Heart left ventricle (tissue), 16 donors: ENCODE results near the gene LYRM4. TPM values are rescaled to one million over a fixed set of nuclear protein-coding genes. Genes with fewer than 3 reads are reported as not detected.

ENCODE experiments used
- ATAC-seq, 4 donors: fragments of 200-7000 bp; cut with Tn5 transposase; one replicate each; pipeline ENCODE4 v1.9.1; 2020 to 2022; ENCODE audit warnings: moderate library complexity in 4 of 4, mild to moderate bottlenecking in 3 of 4, moderate number of reproducible peaks in 1 of 4
- DNase-seq, 5 donors: peaks; one replicate each; pipeline ENCODE4 v3.0.0-alpha.2; 2020
- H3K27ac ChIP-seq, 12 donors: fragments of 200-600 bp; sonication (generic) in 4 of 12; one replicate each; pipeline versions ENCODE4 v1.5.0 to v1.8.0; 2016 to 2022; ENCODE audit warnings: mild to moderate bottlenecking in 2 of 12
- H3K27me3 ChIP-seq, 9 donors: fragments of 200-600 bp; sonication (generic) in 2 of 9; one replicate each; pipeline versions ENCODE4 v1.5.1 to v1.8.0; 2016 to 2022; ENCODE audit warnings: mild to moderate bottlenecking in 3 of 9
- H3K36me3 ChIP-seq, 9 donors: fragments of 200-600 bp; sonication (generic) in 2 of 9; one replicate each; pipeline versions ENCODE4 v1.5.0 to v1.8.0; 2018 to 2022; ENCODE audit warnings: mild to moderate bottlenecking in 2 of 9
- H3K4me1 ChIP-seq, 12 donors: fragments of 200-600 bp; sonication (generic) in 4 of 12; one replicate each; pipeline versions ENCODE4 v1.5.0 to v1.8.0; 2016 to 2022; ENCODE audit warnings: mild to moderate bottlenecking in 3 of 12
- H3K4me3 ChIP-seq, 12 donors: fragments of 200-600 bp; sonication (generic) in 4 of 12; one replicate each; pipeline versions ENCODE4 v1.5.0 to v1.8.0; 2017 to 2022; ENCODE audit warnings: mild to moderate bottlenecking in 9 of 12, moderate library complexity in 4 of 12
- H3K9me3 ChIP-seq, 12 donors: fragments of 200-600 bp; sonication (generic) in 4 of 12; one replicate each; pipeline versions ENCODE4 v1.5.0 to v1.8.0; 2016 to 2022; ENCODE audit warnings: mild to moderate bottlenecking in 1 of 12
- POLR2A ChIP-seq, 2 donors: fragments of 450-650 bp; IDR thresholded peaks; one replicate each; pipeline ENCODE4 v1.6.1; 2017; ENCODE audit warnings: antibody characterized with exemption in 2 of 2, mild to moderate bottlenecking in 2 of 2, moderate library complexity in 2 of 2
- whole genome bisulfite sequencing, 4 donors: extraction: QIAGEN DNeasy Blood & Tissue Kit in 2 of 4; methylation state at CpG; one replicate each; pipeline versions ENCODE4 v1.1.5 to v1.1.7; 2013 to 2018; 5-methylcytosine and 5-hydroxymethylcytosine counted together
- intact Hi-C, 10 donors: fragments of 100-400 bp; cut with DNase I; formaldehyde crosslinking; loops; one replicate each; pipeline versions ENCODE4 v1.11.1 to v1.14.2; 2022
- polyA plus RNA-seq, 2 donors: library from polyadenylated mRNA; stranded (reverse); fragments of 200-250 nt; gene quantifications; one replicate each; pipeline ENCODE4 v1.2.3, GENCODE V29; 2013
- total RNA-seq, 9 donors: library from RNA; depleted of rRNA in 2 of 9; stranded (reverse); fragments of >200 nt in 2 of 9; fragmentation: NEBNext Ultra II Directional in 3 of 9; extraction: Animal tissue kit (Norgen Biotek cat#: 25700) in 3 of 9; gene quantifications; one replicate each; pipeline versions ENCODE4 v1.1.0 to v1.2.4, GENCODE V29; 2016 to 2023
- TF ChIP-seq, protein P1 (sequence below), 12 donors: fragments of 200-600 bp; sonication (generic) in 4 of 12; IDR thresholded peaks; one replicate each; pipeline versions ENCODE4 v1.5.0 to v1.8.0; 2018 to 2022; ENCODE audit warnings: antibody characterized with exemption in 12 of 12, mild to moderate bottlenecking in 5 of 12
- donor health status: ischemic (EF 13 %, LVEDD 7.1; RV severe dilation, severe dysfunction).
- donor health status: healthy with polysubstance abuse.
- donor health status: DM: no; HTN: yes; CAD: no.
- donor health status: DM: no; HTN: no; CAD: no.
- donor health status: ischemic (EF 25% LVEDD 6.9; RV normal size, moderate dysfunction).
- donor health status: ischemic (EF 25% LVEDD 5.7; RV mildly dilated, moderate dysfunction).
- donor health status: healthy.
- donor health status: DM: yes; HTN: yes; CAD: no.
- donor health status: ischemic (EF 35%, LVEDD 5.7; RV mildly dilated, moderate dysfunction).
- donor health status: nonischemic (EF 11% LVEDD 7.7; RV severe dilation, severe dysfunction).
- donor health status: DM: yes; HTN: yes; CAD: no.
- donor health status: PGD.
- donor health status: ischemic (EF 29% LVEDD 5.4; RV normal size, mild dysfunction).
- donor health status: nonischemic (EF 23%, LVEDD 6.1; RV moderate dilation, normal function).

The LYRM4 gene
- total and polyA plus RNA-seq, 11 donors: 18.8 to 39.7 (median 21.3) TPM

DNA sequence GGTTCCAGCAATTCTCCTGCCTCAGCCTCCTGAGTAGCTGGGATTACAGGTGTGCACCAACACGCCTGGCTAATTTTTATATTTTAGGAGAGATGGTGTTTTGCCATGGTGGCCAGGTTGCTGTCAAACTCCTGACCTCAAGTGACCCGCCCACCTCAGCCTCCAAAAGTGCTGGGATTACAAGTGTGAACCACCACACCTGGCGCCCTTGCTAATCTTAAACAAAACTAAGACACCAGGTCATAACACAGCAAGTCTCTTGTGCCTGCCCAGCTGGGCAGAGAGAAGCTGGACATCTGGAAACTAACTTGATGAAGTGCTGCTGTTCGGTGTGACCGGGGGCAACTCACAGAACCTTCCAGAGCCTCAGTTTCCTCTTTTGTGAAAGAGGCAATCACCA is 107.6 kb downstream of the LYRM4 start:
- intact Hi-C loops: no loop called here
- Histone ChIP-seq H3K27ac (no peak overlapping the region), H3K36me3 (no peaks in the 10 kb centered on the region), H3K27me3 (no peaks in the 10 kb centered on the region), H3K4me1 (no peaks in the 10 kb centered on the region), H3K9me3 (no peaks in the 10 kb centered on the region), H3K4me3 (no peak overlapping the region)
- WGBS, 4 donors: 96 to 99% (median 97%) methylated on average over 5 of the region's 5 CpGs
- TF ChIP-seq, protein P1, sequence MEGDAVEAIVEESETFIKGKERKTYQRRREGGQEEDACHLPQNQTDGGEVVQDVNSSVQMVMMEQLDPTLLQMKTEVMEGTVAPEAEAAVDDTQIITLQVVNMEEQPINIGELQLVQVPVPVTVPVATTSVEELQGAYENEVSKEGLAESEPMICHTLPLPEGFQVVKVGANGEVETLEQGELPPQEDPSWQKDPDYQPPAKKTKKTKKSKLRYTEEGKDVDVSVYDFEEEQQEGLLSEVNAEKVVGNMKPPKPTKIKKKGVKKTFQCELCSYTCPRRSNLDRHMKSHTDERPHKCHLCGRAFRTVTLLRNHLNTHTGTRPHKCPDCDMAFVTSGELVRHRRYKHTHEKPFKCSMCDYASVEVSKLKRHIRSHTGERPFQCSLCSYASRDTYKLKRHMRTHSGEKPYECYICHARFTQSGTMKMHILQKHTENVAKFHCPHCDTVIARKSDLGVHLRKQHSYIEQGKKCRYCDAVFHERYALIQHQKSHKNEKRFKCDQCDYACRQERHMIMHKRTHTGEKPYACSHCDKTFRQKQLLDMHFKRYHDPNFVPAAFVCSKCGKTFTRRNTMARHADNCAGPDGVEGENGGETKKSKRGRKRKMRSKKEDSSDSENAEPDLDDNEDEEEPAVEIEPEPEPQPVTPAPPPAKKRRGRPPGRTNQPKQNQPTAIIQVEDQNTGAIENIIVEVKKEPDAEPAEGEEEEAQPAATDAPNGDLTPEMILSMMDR (IDR thresholded peaks at IDR 0.05): no peak
- no peak for TF ChIP-seq POLR2A (IDR thresholded peaks at IDR 0.05)
- ATAC-seq (no peak), DNase-seq (no peak)

- 84 to 99% (median 91%) methylated on average over 9 of the region's 9 CpGs for WGBS, 4 donors
- Histone ChIP-seq H3K4me1 (no peaks in the 10 kb centered on the region), H3K36me3 (no peaks in the 10 kb centered on the region), H3K4me3 (no peak overlapping the region), H3K9me3 (no peaks in the 10 kb centered on the region), H3K27ac (no peak overlapping the region), H3K27me3 (no peaks in the 10 kb centered on the region)
- intact Hi-C loops: no loop called here
- ATAC-seq (no peak), DNase-seq (no peak)
- TF ChIP-seq POLR2A (IDR thresholded peaks at IDR 0.05): no peak
- TF ChIP-seq, protein P1 (IDR thresholded peaks at IDR 0.05): no peak
Measured at GRCh38 chr6:5152460-5152859, 108.3 kb downstream of the LYRM4 start.

DNA sequence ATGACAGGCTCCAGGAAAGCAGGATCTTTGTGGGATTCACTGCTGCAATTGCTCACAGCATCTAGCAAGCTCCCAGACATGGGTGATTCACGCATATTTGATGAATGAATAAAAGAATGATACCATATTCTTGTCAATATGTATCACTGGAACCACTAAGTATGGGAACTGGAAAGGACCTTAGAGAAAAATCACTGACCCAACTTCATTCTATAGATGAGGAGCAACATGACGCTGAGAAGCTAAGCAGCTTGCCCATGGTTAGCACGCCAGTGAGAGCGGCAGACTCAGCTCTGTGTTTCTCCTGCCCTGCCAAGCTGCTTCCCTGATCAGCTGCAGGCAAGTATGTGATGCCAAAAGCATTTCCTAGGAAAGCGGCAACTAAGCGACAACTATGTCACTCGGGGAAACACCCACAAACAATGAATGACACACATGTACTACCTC is 108.8 kb downstream of the LYRM4 start:
- TF ChIP-seq POLR2A (IDR thresholded peaks at IDR 0.05): no peak
- TF ChIP-seq, protein P1 (IDR thresholded peaks at IDR 0.05): no peak
- Histone ChIP-seq H3K9me3 (no peaks in the 10 kb centered on the region), H3K27ac (no peak overlapping the region), H3K36me3 (no peaks in the 10 kb centered on the region), H3K4me3 (no peak overlapping the region), H3K4me1 (no peaks in the 10 kb centered on the region), H3K27me3 (no peaks in the 10 kb centered on the region)
- ATAC-seq (no peak), DNase-seq (no peak)
- 68 to 82% (median 73%) methylated on average over 6 to 7 of the region's 7 CpGs for WGBS, 4 donors
- intact Hi-C loops: no loop called here

- TF ChIP-seq POLR2A (IDR thresholded peaks at IDR 0.05): no peak
- TF ChIP-seq, protein P1 (IDR thresholded peaks at IDR 0.05): no peak
- Histone ChIP-seq H3K9me3 (no peaks in the 10 kb centered on the region), H3K27me3 (no peaks in the 10 kb centered on the region), H3K27ac (no peak overlapping the region), H3K36me3 (no peaks in the 10 kb centered on the region), H3K4me3 (no peak overlapping the region), H3K4me1 (no peaks in the 10 kb centered on the region)
- WGBS, 4 donors: 72 to 80% (median 79%) methylated on average over 9 of the region's 9 CpGs
- ATAC-seq (no peak), DNase-seq (no peak)
- intact Hi-C loops: no loop called here
Measured at GRCh38 chr6:5151360-5151954, 109.3 kb downstream of the LYRM4 start.
